ACC112 (cell line): ENCODE data around the gene CHL1.

Experiments used
- H2AFZ ChIP-seq: fragments of 200-600 bp; sonication (generic); one replicate; pipeline ENCODE4 v1.6.0; 2017; ENCODE audit warnings: antibody characterized with exemption, low read length; ENCODE audit not compliant: unreplicated experiment
- H3K27ac ChIP-seq: fragments of 200-600 bp; sonication (generic); 2 replicates; pipeline ENCODE4 v1.5.1; 2014; ENCODE audit warnings: low read depth, mild to moderate bottlenecking, antibody characterized with exemption, low read length, moderate library complexity
- H3K27me3 ChIP-seq: fragments of 200-600 bp; sonication (generic); 2 replicates; pipeline ENCODE4 v1.6.1; 2014; ENCODE audit warnings: mild to moderate bottlenecking, antibody characterized with exemption, low read length, moderate library complexity, mixed read lengths; ENCODE audit not compliant: insufficient read depth
- H3K36me3 ChIP-seq: fragments of 200-600 bp; sonication (generic); 2 replicates; pipeline ENCODE4 v1.6.1; 2016; ENCODE audit warnings: mild to moderate bottlenecking, antibody characterized with exemption, low read length, moderate library complexity, mixed read lengths; ENCODE audit not compliant: insufficient read depth
- H3K4me1 ChIP-seq: fragments of 200-600 bp; sonication (generic); one replicate; pipeline ENCODE4 v1.6.1; 2016; ENCODE audit warnings: low read length, mixed read lengths; ENCODE audit not compliant: insufficient read depth, unreplicated experiment, control insufficient read depth
- H3K4me3 ChIP-seq: fragments of 200-600 bp; sonication (generic); 2 replicates; pipeline ENCODE4 v1.5.1; 2014; ENCODE audit warnings: mild to moderate bottlenecking, low read depth, low read length
- H3K79me2 ChIP-seq: fragments of 200-600 bp; sonication (generic); one replicate; pipeline ENCODE4 v1.6.0; 2016; ENCODE audit warnings: low read length; ENCODE audit not compliant: control insufficient read depth, unreplicated experiment, insufficient read depth

The CHL1 gene

GRCh38 chr3:195666-196065, 897 bp upstream of the CHL1 start:
- H2AFZ ChIP-seq, result no peak overlapping the region
- no peaks in the 10 kb centered on the region for H3K36me3 ChIP-seq
- no peak overlapping the region for H3K27ac ChIP-seq
- H3K4me1 ChIP-seq, result no peaks in the 10 kb centered on the region
- no peaks in the 10 kb centered on the region for H3K79me2 ChIP-seq
- no peak overlapping the region for H3K4me3 ChIP-seq
- peaks cover 68% of the 10 kb centered on the region for H3K27me3 ChIP-seq

- peak overlapping the region; percentile 40 for H2AFZ ChIP-seq
- H3K4me3 ChIP-seq, result peak overlapping the region; percentile 69
- H3K36me3 ChIP-seq, result no peaks in the 10 kb centered on the region
- no peak overlapping the region for H3K27ac ChIP-seq
- peaks cover 70% of the 10 kb centered on the region for H3K27me3 ChIP-seq
- no peaks in the 10 kb centered on the region for H3K4me1 ChIP-seq
- H3K79me2 ChIP-seq, result no peaks in the 10 kb centered on the region
Measured at GRCh38 chr3:197149-197827, 725 bp downstream of the CHL1 start.

GRCh38 chr3:197828-198491, 1.4 kb downstream of the CHL1 start:
- H3K4me1 ChIP-seq, result no peaks in the 10 kb centered on the region
- H3K27me3 ChIP-seq, result peaks cover 70% of the 10 kb centered on the region
- H3K4me3 ChIP-seq, result peak overlapping the region; percentile 69
- no peak overlapping the region for H3K27ac ChIP-seq
- H3K36me3 ChIP-seq, result no peaks in the 10 kb centered on the region
- H2AFZ ChIP-seq, result peak overlapping the region; percentile 40
- H3K79me2 ChIP-seq, result no peaks in the 10 kb centered on the region

DNA sequence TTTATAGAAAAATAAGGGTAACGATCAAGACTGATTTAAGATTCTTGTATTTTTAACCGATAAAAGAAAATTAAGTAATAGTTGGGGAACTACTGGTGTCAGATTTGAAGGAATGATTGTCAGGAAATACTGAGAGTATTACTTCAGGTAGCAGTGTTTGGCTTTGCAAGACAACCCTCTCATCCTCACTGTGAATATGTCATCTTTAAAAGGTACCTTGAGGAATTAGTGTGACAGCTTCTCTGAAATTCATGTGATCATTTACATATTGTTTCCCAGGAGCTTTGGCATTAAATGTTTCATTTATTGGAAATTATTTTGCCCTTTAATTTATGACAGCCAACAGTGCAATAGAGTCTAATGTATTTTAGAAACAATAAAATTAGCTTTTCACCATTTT, 3.3 kb downstream of the CHL1 start:
- H2AFZ ChIP-seq, result no peak overlapping the region
- H3K27me3 ChIP-seq, result peaks cover 59% of the 10 kb centered on the region

GRCh38 chr3:200758-201325, 4.3 kb downstream of the CHL1 start:
- no peaks in the 10 kb centered on the region for H3K4me1 ChIP-seq
- peaks cover 49% of the 10 kb centered on the region for H3K27me3 ChIP-seq
- H3K4me3 ChIP-seq, result no peak overlapping the region
- H3K27ac ChIP-seq, result no peak overlapping the region
- no peaks in the 10 kb centered on the region for H3K36me3 ChIP-seq
- no peaks in the 10 kb centered on the region for H3K79me2 ChIP-seq
- H2AFZ ChIP-seq, result no peak overlapping the region

More for the DNA sequence above, 3.3 kb downstream of the CHL1 start:
- no peak overlapping the region for H3K4me3 ChIP-seq
- no peaks in the 10 kb centered on the region for H3K4me1 ChIP-seq
- H3K36me3 ChIP-seq, result no peaks in the 10 kb centered on the region
- H3K79me2 ChIP-seq, result no peaks in the 10 kb centered on the region
- H3K27ac ChIP-seq, result no peak overlapping the region

- Histone ChIP-seq H3K79me2 (no peaks in the 10 kb centered on the region), H3K4me1 (no peaks in the 10 kb centered on the region), H3K4me3 (no peak overlapping the region), H3K27ac (no peak overlapping the region), H3K27me3 (peaks cover 16% of the 10 kb centered on the region), H3K36me3 (no peaks in the 10 kb centered on the region), H2AFZ (no peak overlapping the region)
Measured at GRCh38 chr3:204102-204501, 7.5 kb downstream of the CHL1 start.

GRCh38 chr3:207973-208372, 11.4 kb downstream of the CHL1 start:
- Histone ChIP-seq H3K79me2 (no peaks in the 10 kb centered on the region), H2AFZ (no peak overlapping the region), H3K36me3 (no peaks in the 10 kb centered on the region), H3K4me3 (no peak overlapping the region), H3K4me1 (no peaks in the 10 kb centered on the region), H3K27ac (no peak overlapping the region), H3K27me3 (no peaks in the 10 kb centered on the region; the same call in 1 of the 2 replicates)

DNA sequence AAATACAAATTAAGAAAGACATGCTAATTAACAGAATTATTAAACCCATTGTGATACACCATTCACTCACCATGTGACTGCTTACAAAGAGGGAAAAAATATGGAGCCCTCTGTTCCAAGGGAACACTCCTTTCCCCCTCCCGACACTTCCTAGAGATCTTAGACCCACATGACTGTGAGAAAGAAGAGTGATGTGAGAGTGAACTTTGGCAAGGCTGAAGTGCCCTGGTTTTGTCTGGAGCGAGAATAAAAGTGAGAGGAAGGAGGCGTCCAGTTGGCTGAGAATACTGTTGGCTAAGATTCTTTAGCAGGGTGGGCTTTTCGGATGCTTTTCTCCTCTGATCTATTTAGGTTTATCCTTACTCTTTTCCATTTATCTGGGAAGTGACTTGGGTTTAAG, 14.1 kb downstream of the CHL1 start:
- Histone ChIP-seq H3K4me3 (no peak overlapping the region), H3K27ac (no peak overlapping the region), H3K79me2 (no peaks in the 10 kb centered on the region), H3K27me3 (no peaks in the 10 kb centered on the region), H3K4me1 (no peaks in the 10 kb centered on the region), H2AFZ (no peak overlapping the region), H3K36me3 (no peaks in the 10 kb centered on the region)

DNA sequence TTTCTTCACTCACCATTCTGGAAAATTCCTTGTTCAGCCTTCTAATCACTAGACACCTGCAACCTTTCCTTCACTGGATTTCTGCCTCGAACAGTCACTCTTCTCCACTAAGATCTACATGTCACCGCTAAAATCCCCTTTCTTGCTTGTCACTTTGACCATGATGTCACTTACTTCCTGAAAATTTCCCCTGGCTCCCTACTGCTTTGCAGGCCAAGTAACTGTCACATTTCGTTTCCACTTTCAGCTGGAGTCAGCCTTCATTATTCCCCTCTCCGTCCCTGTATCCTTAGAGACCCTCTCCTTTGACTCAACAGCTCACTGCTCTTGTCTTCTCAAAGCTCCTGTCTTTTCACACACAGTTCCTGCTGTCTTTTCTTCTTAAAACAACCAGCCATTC, 15.9 kb downstream of the CHL1 start:
- Histone ChIP-seq H3K27ac (no peak overlapping the region), H3K36me3 (no peaks in the 10 kb centered on the region), H3K4me1 (no peaks in the 10 kb centered on the region), H3K27me3 (no peaks in the 10 kb centered on the region), H3K4me3 (no peak overlapping the region), H2AFZ (no peak overlapping the region), H3K79me2 (no peaks in the 10 kb centered on the region)

DNA sequence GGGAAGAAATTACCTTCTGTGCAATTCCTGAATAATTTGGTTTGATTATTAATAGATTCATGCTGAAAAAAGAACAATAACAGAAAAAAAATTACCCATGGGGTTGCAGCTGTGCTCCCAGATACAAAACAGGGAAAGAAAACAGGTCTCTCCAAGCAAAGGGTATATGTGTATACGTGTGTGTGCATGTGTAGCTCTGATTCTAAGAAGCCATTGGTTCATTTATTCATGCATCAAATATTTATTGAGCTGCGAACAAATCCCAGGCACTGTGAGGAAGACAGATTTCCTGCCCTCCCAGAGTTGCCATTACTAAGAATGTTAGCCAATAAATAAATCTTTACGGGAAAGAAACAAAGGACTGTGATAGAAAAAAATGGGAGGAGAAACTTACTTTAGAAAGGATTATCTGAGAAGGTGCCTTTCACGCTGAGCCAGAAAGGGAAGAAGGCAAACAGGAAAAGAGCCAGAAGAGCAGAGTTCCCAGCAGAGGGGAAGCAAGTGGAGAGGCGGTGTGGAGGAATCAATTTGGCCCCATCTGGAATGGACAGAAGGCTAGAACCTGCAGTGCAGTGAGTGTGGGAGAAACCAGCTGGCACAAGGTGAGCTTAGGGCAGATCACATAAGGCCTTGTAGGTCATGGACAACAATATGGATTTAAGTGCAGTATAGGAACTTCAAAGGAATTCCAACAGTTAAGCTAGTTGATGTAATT, 20.7 kb downstream of the CHL1 start:
- H3K27me3 ChIP-seq, result no peaks in the 10 kb centered on the region
- no peak overlapping the region for H3K4me3 ChIP-seq
- no peak overlapping the region for H2AFZ ChIP-seq
- H3K79me2 ChIP-seq, result no peaks in the 10 kb centered on the region
- no peaks in the 10 kb centered on the region for H3K36me3 ChIP-seq
- no peaks in the 10 kb centered on the region for H3K4me1 ChIP-seq
- H3K27ac ChIP-seq, result no peak overlapping the region
